ENCODE results near the gene ZBTB42.

ZBTB42 gene

DNA sequence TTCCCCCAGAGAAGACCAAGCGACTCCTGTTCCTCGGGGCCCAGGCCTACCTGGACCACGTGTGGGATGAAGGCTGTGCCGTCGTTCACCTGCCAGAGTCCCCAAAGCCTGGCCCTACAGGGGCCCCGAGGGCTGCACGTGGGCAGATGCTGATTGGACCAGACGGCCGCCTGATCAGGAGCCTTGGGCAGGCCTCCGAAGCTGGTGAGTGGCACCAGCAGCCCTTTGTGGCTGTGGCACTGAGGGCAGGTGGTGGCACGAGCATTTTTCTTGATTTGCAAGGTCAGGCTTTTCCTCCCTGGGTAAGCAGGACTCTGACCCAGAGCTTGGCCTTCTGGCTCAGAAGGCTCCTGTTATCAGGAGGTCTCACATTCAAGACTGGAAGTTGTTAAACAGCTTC is 45.3 kb upstream of the ZBTB42 start:
- Histone ChIP-seq H3K4me3 (no peak overlapping the region), H3K27ac (no peak overlapping the region)
- TF ChIP-seq, protein P1, sequence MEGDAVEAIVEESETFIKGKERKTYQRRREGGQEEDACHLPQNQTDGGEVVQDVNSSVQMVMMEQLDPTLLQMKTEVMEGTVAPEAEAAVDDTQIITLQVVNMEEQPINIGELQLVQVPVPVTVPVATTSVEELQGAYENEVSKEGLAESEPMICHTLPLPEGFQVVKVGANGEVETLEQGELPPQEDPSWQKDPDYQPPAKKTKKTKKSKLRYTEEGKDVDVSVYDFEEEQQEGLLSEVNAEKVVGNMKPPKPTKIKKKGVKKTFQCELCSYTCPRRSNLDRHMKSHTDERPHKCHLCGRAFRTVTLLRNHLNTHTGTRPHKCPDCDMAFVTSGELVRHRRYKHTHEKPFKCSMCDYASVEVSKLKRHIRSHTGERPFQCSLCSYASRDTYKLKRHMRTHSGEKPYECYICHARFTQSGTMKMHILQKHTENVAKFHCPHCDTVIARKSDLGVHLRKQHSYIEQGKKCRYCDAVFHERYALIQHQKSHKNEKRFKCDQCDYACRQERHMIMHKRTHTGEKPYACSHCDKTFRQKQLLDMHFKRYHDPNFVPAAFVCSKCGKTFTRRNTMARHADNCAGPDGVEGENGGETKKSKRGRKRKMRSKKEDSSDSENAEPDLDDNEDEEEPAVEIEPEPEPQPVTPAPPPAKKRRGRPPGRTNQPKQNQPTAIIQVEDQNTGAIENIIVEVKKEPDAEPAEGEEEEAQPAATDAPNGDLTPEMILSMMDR (IDR thresholded peaks at IDR 0.05) = no peak
- DNase-seq (ENCODE audit: low spot score) = no peak

DNA sequence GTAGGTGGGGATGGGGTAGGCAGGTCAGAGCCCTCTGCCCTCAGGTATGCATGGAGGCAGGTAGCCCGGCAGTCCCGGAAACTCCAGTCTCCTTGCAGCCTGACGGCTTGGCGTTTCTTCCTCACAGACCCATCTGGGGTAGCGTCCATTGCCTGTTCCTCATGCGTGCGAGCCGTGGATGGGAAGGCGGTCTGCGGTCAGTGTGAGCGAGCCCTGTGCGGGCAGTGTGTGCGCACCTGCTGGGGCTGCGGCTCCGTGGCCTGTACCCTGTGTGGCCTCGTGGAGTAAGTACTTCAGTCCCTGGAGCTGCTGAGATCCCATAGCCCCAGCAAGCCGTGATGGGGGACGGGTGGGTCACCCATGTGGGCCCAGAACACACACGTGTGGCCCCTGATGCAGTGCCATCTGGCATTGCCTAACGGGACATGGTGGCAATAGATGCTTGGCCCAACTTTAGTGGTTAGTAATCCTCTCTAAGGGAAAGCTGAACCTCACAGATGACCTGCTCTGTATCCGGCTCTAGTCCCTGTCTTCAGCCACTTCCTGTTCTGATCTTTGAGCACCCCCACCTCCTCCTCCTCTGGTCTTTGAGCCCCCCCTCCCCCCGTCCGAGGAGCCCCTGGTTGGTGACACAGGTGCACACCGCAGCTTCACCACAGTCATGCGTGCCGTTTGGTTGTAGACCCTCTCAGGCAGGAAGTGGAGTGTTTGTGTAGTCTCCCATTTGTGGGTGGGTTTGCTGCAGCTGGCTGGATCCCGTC is 44.2 kb upstream of the ZBTB42 start:
- DNase-seq (ENCODE audit: low spot score) = no peak
- H3K27ac ChIP-seq = no peak overlapping the region
- TF ChIP-seq, protein P1 (IDR thresholded peaks at IDR 0.05) = no peak
- no peak overlapping the region for H3K4me3 ChIP-seq

DNA sequence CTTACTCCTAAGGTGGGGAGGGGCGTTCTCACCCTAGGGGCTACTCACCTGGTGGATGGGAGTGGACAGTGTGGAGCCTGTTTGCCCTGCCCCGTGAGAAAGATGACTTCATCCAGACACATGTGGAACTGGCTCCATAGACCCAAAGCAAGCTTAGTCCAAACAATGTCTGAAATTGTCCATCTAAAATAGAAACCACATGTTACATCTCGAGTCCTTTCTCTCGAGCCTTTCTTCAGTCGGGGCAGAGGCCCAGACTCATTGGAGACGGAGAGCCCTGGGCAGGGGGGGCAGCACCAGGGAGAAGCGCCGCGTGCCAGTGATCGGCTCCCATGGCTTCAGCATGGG is 43.7 kb upstream of the ZBTB42 start:
- no peak overlapping the region for H3K27ac ChIP-seq
- TF ChIP-seq, protein P1 (IDR thresholded peaks at IDR 0.05) = no peak
- DNase-seq (ENCODE audit: low spot score) = no peak
- no peak overlapping the region for H3K4me3 ChIP-seq

GRCh38 chr14:104757681-104758392 is 43.1 kb upstream of the ZBTB42 start:
- Histone ChIP-seq H3K27ac (no peak overlapping the region), H3K4me3 (no peak overlapping the region)
- DNase-seq (ENCODE audit: low spot score) = no peak
- TF ChIP-seq, protein P1 (IDR thresholded peaks at IDR 0.05) = no peak

DNA sequence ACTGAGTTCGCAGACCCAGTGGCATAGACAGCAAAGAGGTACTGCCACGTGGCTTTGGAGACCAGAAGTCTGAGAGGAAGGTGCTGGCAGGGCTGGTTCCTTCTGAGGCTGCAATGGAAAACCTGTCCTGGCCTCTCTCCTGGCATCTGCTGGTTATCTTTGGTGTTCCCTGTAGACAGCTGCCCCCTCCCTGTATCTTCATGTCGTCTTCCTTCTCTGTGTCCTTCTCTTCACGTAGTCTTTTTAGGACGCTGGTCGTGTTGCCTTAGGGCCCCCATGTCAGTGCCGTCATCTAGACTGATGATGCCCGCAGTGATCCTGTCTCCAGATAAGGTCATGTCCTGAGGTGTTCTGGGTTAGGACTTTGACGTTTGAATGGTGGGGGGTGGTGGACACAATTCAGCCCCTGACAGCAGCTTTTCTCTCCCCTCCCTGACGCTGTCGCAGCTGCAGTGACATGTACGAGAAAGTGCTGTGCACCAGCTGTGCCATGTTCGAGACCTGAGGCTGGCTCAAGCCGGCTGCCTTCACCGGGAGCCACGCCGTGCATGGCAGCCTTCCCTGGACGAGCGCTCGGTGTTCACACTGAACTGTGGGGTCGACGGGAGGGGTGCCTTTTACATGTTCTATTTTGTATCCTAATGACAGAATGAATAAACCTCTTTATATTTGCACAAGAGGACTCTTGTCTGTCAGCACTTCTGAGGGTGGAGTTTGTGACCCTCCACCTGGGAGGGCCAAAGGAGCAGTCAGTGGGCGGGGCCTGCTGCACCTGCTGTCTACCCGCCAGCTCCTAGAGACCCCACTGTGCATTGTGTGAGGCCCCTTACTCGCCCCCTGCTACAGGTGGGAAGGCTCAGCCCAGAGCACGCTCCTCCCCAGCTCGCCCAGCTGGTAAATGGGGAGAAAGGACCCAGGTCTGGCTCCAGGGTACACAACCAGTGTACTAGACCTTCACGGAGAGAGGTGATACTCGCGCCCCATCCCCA is 41.6 kb upstream of the ZBTB42 start:
- TF ChIP-seq, protein P1 (IDR thresholded peaks at IDR 0.05) = no peak
- DNase-seq (ENCODE audit: low spot score) = no peak
- H3K4me3 ChIP-seq = no peak overlapping the region
- H3K27ac ChIP-seq = no peak overlapping the region

DNA sequence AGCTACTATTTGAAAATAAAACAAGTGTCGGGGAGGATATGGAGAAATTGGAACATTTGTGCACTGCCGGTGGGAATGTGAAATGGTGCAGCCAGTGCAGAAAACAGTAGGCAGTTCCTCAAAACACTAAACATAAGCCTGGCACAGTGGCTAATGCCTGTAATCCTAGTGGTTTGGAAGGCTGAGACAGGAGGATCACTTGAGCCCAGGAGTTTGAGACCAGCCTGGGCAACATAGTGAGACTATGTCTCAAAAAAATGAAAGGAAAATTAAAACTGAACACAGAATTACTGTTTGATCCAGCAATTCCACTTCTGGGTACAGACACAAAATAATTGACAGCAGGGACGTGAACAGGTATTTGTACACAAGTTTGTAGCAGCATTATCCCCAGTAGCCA is 35.4 kb upstream of the ZBTB42 start:
- Histone ChIP-seq H3K4me3 (no peak overlapping the region), H3K27ac (no peak overlapping the region)
- DNase-seq (ENCODE audit: low spot score) = no peak
- TF ChIP-seq, protein P1 (IDR thresholded peaks at IDR 0.05) = no peak

Data from coronary artery (tissue), 2 donors.